Gastroesophageal sphincter (tissue), 4 donors: Measurements from ENCODE around the gene ZC2HC1B. TPM values are rescaled to one million over a fixed set of nuclear protein-coding genes. Genes with fewer than 3 reads are reported as not detected.

Source experiments
- ATAC-seq: fragments of 150-250 bp; one replicate; pipeline ENCODE4 v1.9.1; 2016; ENCODE audit warnings: mild to moderate bottlenecking, moderate library complexity
- H3K27ac ChIP-seq, 4 donors: fragments of 200-600 bp; sonication (generic) in 3 of 4; 1 replicate in 3 of 4; 2 replicates in 1 of 4; pipeline ENCODE4 v1.5.1; 2016 to 2019
- H3K27me3 ChIP-seq: fragments of 200-600 bp; sonication (generic); one replicate; pipeline ENCODE4 v1.5.1; 2019
- H3K36me3 ChIP-seq, 2 donors: fragments of 200-600 bp; sonication (generic); one replicate each; pipeline ENCODE4 v1.5.1; 2019; ENCODE audit warnings: control low read depth in 1 of 2
- H3K4me1 ChIP-seq, 3 donors: fragments of 200-600 bp; sonication (generic); 1 replicate in 2 of 3; 2 replicates in 1 of 3; pipeline ENCODE4 v1.5.1; 2016 to 2019; ENCODE audit warnings: control low read depth in 2 of 3
- H3K4me3 ChIP-seq, 2 donors: fragments of 200-600 bp; sonication (generic); one replicate each; pipeline ENCODE4 v1.5.1; 2019; ENCODE audit warnings: mild to moderate bottlenecking in 1 of 2, moderate library complexity in 1 of 2
- H3K9me3 ChIP-seq, 3 donors: fragments of 200-600 bp; sonication (generic); one replicate each; pipeline ENCODE4 v1.5.1; 2017 to 2019; ENCODE audit warnings: control low read depth in 2 of 3
- CTCF ChIP-seq, 4 experiments: fragments of 200-600 bp in 2 of 4; fragments of 450-650 bp in 2 of 4; sonication (generic) in 1 of 4; IDR thresholded peaks; one replicate each; pipeline ENCODE4 v1.5.1; 2017 to 2019; ENCODE audit warnings: antibody characterized with exemption in 4 of 4, mild to moderate bottlenecking in 2 of 4, moderate library complexity in 2 of 4
- EP300 ChIP-seq: sonication (generic); formaldehyde crosslinking; IDR thresholded peaks from one replicate; pipeline ENCODE4 v1.6.1; 2017; ENCODE audit warnings: antibody characterized with exemption, mild to moderate bottlenecking
- POLR2A ChIP-seq, 2 donors: fragments of 450-650 bp; IDR thresholded peaks; one replicate each; pipeline ENCODE4 v1.6.1; 2017; ENCODE audit warnings: antibody characterized with exemption in 2 of 2, mild to moderate bottlenecking in 2 of 2, moderate library complexity in 1 of 2
- POLR2AphosphoS5 ChIP-seq: sonication (generic); formaldehyde crosslinking; IDR thresholded peaks from one replicate; pipeline ENCODE4 v1.6.1; 2017; ENCODE audit warnings: antibody characterized with exemption
- WGBS, 2 donors: methylation state at CpG; one replicate each; pipeline ENCODE4 v1.1.5; 2018; ENCODE audit warnings: low coverage in 1 of 2; 5-methylcytosine and 5-hydroxymethylcytosine counted together
- total RNA-seq, 4 donors: library from RNA; depleted of rRNA; stranded (reverse); fragments of >200 nt; gene quantifications; one replicate each; pipeline ENCODE4 v1.1.0, GENCODE V29; 2016

ZC2HC1B gene
- total RNA-seq, 4 donors from 2014 or later = not detected

GRCh38 chr6:143958839-143959399 is 94.6 kb downstream of the ZC2HC1B start:
- TF ChIP-seq CTCF (IDR thresholded peaks at IDR 0.05) = no peak
- no peak for TF ChIP-seq POLR2AphosphoS5
- TF ChIP-seq EP300 = no peak
- no peak for TF ChIP-seq POLR2A (IDR thresholded peaks at IDR 0.05)
- 77 to 79% methylated on average over 4 to 10 of the region's 11 CpGs for WGBS, 2 donors

GRCh38 chr6:143959927-143960326 is 95.7 kb downstream of the ZC2HC1B start:
- H3K27me3 ChIP-seq = no peaks in the 10 kb centered on the region
- H3K9me3 ChIP-seq = no peaks in the 10 kb centered on the region
- H3K4me3 ChIP-seq = no peak overlapping the region
- no peak for TF ChIP-seq POLR2A (IDR thresholded peaks at IDR 0.05)
- no peak for TF ChIP-seq EP300
- TF ChIP-seq CTCF (IDR thresholded peaks at IDR 0.05) = no peak
- no peak for TF ChIP-seq POLR2AphosphoS5
- H3K36me3 ChIP-seq = peaks cover 0 to 15% of the 10 kb centered on the region in 2 donors
- no peak overlapping the region for H3K27ac ChIP-seq
- H3K4me1 ChIP-seq = peaks cover 0 to 24% (median 0%) of the 10 kb centered on the region in 3 donors
- 60 to 79% methylated on average over 2 to 3 of the region's 4 CpGs for WGBS, 2 donors
- ATAC-seq = no peak

More at GRCh38 chr6:143958839-143959399, 94.6 kb downstream of the ZC2HC1B start:
- Histone ChIP-seq H3K27ac (no peak overlapping the region), H3K36me3 (peaks cover 0 to 8% of the 10 kb centered on the region in 2 donors), H3K4me3 (no peak overlapping the region), H3K27me3 (no peaks in the 10 kb centered on the region), H3K9me3 (no peaks in the 10 kb centered on the region), H3K4me1 (peaks cover 0 to 16% (median 0%) of the 10 kb centered on the region in 3 donors)
- no peak for ATAC-seq

- no peak overlapping the region for H3K27ac ChIP-seq
- peaks cover 0 to 17% of the 10 kb centered on the region in 2 donors for H3K36me3 ChIP-seq
- no peak overlapping the region for H3K4me3 ChIP-seq
- no peak for ATAC-seq
- TF ChIP-seq POLR2AphosphoS5 (no peak), EP300 (no peak), CTCF (IDR thresholded peaks at IDR 0.05) (no peak)
- H3K4me1 ChIP-seq = peaks cover 0 to 24% (median 0%) of the 10 kb centered on the region in 3 donors
- H3K9me3 ChIP-seq = no peaks in the 10 kb centered on the region
- 68 to 86% methylated on average over 3 of the region's 3 CpGs for WGBS, 2 donors
- no peaks in the 10 kb centered on the region for H3K27me3 ChIP-seq
These were observed 96.8 kb downstream of the ZC2HC1B start for GRCh38 chr6:143961066-143961465.

- Histone ChIP-seq H3K27me3 (no peaks in the 10 kb centered on the region), H3K9me3 (no peaks in the 10 kb centered on the region), H3K4me3 (no peak overlapping the region), H3K27ac (no peak overlapping the region), H3K36me3 (peaks cover 0 to 17% of the 10 kb centered on the region in 2 donors), H3K4me1 (peaks cover 0 to 24% (median 0%) of the 10 kb centered on the region in 3 donors)
- ATAC-seq = peak; percentile 56
- WGBS, 2 donors = 45 to 52% methylated on average over 12 of the region's 12 CpGs
- TF ChIP-seq CTCF (IDR thresholded peaks at IDR 0.05) (peak in 3 of 4 experiments; percentile 32 to 40 (median 36)), EP300 (no peak)
These were observed 97.9 kb downstream of the ZC2HC1B start for GRCh38 chr6:143961886-143962878.
